ENCODE results near the gene PICK1.
A peak's percentile ranks its signal among the peaks of the same experiment; 100 is the strongest.

PICK1 gene

GRCh38 chr22:38051900-38052862 is 5.0 kb upstream of the PICK1 start:
- TF ChIP-seq RAD21 (IDR thresholded peaks at IDR 0.05; ENCODE audit: low read depth) (peak; percentile 91), MAX (IDR thresholded peaks at IDR 0.05) (peak; percentile 79), EGR1 (IDR thresholded peaks at IDR 0.05) (no peak), ZBTB7A (IDR thresholded peaks at IDR 0.05; ENCODE audit: low read depth) (0 out of 2 replicates have a peak, but pooled peaks have one; percentile 48), TEAD4 (IDR thresholded peaks at IDR 0.05) (peak; percentile 47; the same call in 1 of the 2 replicates)

GRCh38 chr22:38062791-38063190 is 5.6 kb downstream of the PICK1 start:
- TF ChIP-seq TEAD4 (IDR thresholded peaks at IDR 0.05) (no peak), REST (IDR thresholded peaks at IDR 0.05; ENCODE audit: low read depth) (no peak), YY1 (IDR thresholded peaks at IDR 0.05; ENCODE audit: low read depth) (no peak), CEBPB (IDR thresholded peaks at IDR 0.05) (no peak), EP300 (IDR thresholded peaks at IDR 0.05; ENCODE audit: borderline replicate concordance) (no peak), TAF1 (IDR thresholded peaks at IDR 0.05; ENCODE audit: low read depth) (no peak), USF1 (IDR thresholded peaks at IDR 0.05) (no peak), FOXM1 (IDR thresholded peaks at IDR 0.05; ENCODE audit: borderline replicate concordance, low read depth) (no peak), NFIC (IDR thresholded peaks at IDR 0.05) (no peak), ZBTB7A (IDR thresholded peaks at IDR 0.05; ENCODE audit: low read depth) (no peak), EGR1 (IDR thresholded peaks at IDR 0.05) (no peak), MAX (IDR thresholded peaks at IDR 0.05) (no peak), RAD21 (IDR thresholded peaks at IDR 0.05; ENCODE audit: low read depth) (no peak), CREB1 (IDR thresholded peaks at IDR 0.05; ENCODE audit: low read depth) (no peak), TCF12 (IDR thresholded peaks at IDR 0.05; ENCODE audit: low read depth) (no peak)

GRCh38 chr22:38065539-38065938 is 8.3 kb downstream of the PICK1 start:
- no peak for TF ChIP-seq TEAD4 (IDR thresholded peaks at IDR 0.05)
- TF ChIP-seq TCF12 (IDR thresholded peaks at IDR 0.05; ENCODE audit: low read depth) = no peak
- no peak for TF ChIP-seq NFIC (IDR thresholded peaks at IDR 0.05)
- no peak for TF ChIP-seq YY1 (IDR thresholded peaks at IDR 0.05; ENCODE audit: low read depth)
- no peak for TF ChIP-seq REST (IDR thresholded peaks at IDR 0.05; ENCODE audit: low read depth)
- no peak for TF ChIP-seq FOXM1 (IDR thresholded peaks at IDR 0.05; ENCODE audit: borderline replicate concordance, low read depth)
- no peak for TF ChIP-seq CREB1 (IDR thresholded peaks at IDR 0.05; ENCODE audit: low read depth)
- TF ChIP-seq MAX (IDR thresholded peaks at IDR 0.05) = no peak
- no peak for TF ChIP-seq ZBTB7A (IDR thresholded peaks at IDR 0.05; ENCODE audit: low read depth)

GRCh38 chr22:38066381-38067027 is 9.3 kb downstream of the PICK1 start:
- TF ChIP-seq REST (IDR thresholded peaks at IDR 0.05; ENCODE audit: low read depth) (no peak), CREB1 (IDR thresholded peaks at IDR 0.05; ENCODE audit: low read depth) (no peak), CEBPB (IDR thresholded peaks at IDR 0.05) (no peak), ZBTB7A (IDR thresholded peaks at IDR 0.05; ENCODE audit: low read depth) (no peak)
